Measurements from ENCODE around the gene PTPRN2.
"Not testable (repeated sequence)": the region's sequence is repeated elsewhere in the genome, so short reads cannot be mapped to it uniquely, and the experiment has no call there.

The PTPRN2 gene

GRCh38 chr7:158228131-158228530, 359.5 kb downstream of the PTPRN2 start:
- no peak for DNase-seq (ENCODE audit: low read depth)

- DNase-seq (ENCODE audit: low read depth): no peak
Measured at GRCh38 chr7:158227258-158227984, 360.2 kb downstream of the PTPRN2 start.

DNA sequence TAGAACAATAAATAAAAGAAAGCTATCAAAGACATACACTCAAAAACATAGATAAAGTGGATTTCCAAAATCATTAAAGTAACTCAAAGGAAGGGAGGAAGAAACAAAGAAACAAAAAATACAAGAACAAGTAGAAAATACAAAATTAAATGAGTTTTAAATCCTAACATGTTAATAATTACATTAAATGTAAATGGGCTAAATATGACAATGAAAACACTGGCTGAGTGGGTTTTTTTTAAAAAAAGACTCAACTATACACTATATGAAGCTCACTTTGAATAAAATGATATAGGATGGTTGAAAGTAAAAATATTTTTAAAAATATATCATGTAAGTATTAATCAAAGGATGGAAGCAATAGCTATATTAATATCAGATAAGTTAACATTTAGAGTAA, 371.4 kb downstream of the PTPRN2 start:
- DNase-seq (ENCODE audit: low read depth): no peak

DNA sequence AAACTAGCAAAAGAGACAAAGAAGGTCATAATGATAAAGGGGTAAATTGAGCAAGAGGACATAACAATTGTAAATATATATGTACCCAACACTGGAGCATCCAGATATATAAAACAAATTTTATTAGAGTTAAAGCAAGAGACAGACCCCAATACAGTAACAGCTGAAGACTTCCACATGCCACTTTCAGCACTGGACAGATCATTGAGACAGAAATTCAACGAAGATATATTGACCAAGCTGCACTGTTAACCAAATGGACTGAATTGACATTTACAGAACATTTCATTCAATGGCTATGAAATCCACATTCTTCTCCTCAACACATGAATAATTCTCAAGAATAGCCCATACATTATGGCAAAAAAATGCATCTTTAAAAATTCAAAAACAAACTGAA, 378.2 kb downstream of the PTPRN2 start:
- no peak for DNase-seq (ENCODE audit: low read depth)

DNA sequence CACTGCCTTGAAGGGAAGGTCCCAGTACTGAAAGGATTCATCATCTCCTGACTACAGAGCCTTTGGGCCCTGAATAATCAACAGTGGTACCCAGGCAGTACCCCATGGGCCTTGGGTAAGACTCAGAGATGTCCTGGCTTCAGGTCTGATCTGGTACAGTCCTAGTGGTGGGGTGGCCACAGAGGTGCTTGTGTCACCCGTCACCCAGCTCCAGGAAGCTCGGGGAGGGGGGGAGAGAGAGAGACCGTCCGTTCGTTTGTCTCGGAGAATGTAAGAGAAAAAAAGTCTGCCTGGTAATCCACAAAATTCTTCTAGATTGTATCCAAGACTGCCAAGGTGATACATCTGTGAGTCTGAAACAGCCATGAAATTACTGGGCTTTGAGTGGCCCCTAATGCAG, 381.3 kb downstream of the PTPRN2 start:
- DNase-seq (ENCODE audit: low read depth): no peak

DNA sequence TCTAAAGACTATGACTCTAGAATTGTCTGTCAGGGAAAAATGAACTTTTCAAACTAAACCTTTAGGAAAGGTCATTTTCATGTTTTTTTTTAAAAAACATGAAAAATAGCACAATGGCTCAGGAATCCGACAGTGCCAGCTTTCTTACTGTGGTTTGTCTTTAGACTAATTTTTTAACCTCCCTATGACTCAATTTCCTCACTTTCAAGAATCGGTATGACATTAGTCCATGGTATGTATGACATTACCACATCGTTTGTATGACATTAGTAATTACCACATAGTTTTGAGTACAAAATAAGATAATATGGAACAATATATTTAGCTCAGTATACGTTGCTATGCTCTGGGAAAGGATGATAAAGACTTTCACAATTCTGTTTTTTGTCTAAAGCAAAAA, 383.2 kb downstream of the PTPRN2 start:
- DNase-seq (ENCODE audit: low read depth): no peak

DNA sequence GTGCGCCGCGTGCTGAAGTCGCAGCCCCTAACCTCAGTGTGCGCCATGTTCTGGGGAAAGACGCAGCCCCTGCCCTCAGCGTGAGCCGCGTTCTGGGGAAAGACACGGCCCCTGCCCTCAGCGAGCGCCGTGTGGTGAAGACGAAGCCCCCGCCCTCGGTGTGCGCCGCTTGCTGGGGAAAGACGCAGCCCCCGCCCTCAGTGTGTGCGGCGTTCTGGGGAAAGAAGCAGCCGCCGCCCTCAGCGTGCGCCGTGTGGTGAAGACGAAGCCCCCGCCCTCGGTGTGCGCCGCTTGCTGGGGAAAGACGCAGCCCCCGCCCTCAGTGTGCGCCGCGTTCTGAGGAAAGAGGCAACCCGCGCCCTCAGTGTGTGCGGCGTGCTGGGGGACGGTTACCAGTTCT, 383.7 kb downstream of the PTPRN2 start:
- DNase-seq (ENCODE audit: low read depth): not testable (repeated sequence)

GRCh38 chr7:158194365-158194900, 393.2 kb downstream of the PTPRN2 start:
- no peak for DNase-seq (ENCODE audit: low read depth)

DNA sequence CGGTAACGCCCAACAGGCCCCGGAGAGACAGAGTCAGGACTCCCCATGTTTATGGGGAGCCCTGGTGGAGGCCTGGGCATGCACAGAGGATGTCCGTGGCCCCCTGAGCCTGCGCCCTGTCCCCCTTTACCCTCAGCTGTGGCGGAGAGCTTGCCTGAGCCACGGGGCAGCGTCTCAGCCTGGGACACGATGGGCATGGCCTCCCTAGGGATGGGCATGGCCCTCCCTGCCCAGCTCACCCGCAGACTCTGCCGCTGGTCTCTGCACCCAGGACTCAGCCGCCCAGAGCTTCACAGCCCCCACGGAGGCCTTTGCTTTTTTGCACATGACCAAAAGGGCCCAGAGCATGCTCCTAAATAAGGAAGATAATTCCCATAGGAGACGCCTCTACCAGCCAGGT, 394.2 kb downstream of the PTPRN2 start:
- DNase-seq (ENCODE audit: low read depth): no peak

DNA sequence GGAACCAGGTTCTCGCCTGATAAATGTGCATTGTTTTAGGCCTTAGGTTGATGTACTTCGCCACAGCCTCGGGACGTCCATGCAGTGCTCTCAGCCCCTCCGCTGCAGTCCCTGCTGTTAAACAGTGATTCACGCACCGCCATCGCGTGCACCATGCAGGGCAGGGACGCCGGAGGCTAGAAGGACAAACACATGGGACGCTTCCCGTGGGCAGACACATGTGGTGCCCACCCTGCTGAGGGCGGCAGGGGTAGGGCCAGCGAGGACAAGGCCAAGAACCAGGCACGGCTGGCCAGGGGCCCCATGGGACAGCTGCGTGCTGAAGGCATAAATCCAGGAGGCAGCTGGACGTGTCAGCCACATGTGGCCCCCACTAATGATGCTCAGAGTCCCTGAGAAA, 394.7 kb downstream of the PTPRN2 start:
- DNase-seq (ENCODE audit: low read depth): no peak

DNA sequence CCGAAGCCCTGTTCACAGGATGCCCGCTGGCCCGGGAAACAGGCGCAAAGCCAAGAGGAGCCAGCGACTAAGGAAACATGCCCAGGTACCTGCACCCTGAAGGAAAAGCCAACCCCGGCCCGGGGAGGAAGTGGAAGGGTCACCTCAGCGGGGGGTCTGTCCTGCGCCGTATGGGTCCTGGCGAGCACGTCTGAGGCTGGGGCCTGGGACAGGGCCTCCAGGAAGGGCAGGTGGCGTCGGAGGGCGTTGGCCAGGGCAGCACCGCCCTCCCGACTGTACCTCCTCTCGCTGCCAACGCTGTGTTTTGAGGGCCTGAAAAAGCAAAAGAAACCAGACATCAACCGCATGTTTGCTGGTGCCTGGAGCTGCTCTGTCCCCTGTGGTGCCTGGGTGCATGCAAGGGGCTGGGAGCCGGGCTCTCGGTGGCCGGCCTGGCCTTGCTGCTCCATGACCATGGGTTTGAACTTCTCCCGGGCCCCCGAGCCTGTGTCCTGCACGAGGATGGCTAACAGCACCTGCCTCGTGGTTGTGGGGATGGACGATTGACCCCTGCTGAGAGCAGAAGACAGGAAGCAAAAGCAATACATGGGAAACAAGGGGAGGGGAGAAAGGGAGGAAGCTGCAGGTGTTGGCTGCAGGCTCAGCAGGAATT, 395.3 kb downstream of the PTPRN2 start:
- DNase-seq (ENCODE audit: low read depth): no peak

DNA sequence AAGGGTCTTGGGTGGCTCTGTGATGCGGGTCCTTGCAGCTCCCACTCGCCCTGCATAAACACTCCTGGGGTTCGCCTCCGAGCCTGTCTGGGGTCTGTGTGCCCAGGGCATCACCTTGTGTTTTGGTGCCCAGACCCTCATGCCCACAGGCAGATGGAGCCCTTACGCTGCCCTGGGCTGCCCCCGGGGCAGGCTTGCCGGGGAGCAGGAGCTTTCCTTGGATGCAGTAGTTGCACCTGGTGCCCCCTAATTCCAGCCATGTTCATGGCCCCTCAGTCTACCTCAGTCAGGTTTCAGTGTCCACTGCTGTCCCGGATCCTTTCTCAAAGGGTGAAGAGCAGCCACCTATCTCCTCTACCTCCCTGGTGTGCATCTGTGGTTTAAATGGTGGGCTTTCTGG, 396.0 kb downstream of the PTPRN2 start:
- no peak for DNase-seq (ENCODE audit: low read depth)

DNA sequence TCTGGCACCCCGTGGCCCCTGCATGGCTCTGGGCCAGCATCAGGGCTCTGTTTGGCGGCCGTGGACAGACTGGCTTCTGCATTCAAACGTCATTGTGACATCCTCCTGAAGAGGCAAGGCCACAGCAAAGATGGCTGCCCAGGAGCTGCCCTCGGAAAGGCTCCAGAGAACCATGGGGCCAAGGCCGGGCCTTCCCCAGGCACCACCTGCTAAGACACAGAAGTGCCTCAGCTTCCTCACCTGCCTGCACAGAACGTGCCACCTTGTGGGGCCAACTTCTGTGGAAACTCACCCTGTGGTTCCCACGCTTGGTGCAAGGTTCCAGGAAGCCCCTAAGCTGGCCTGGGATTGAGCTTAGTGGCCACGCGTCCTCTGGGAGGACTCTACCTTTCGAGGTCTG, 396.9 kb downstream of the PTPRN2 start:
- DNase-seq (ENCODE audit: low read depth): no peak

- no peak for DNase-seq (ENCODE audit: low read depth)
Measured at GRCh38 chr7:158188676-158189075, 398.9 kb downstream of the PTPRN2 start.

- DNase-seq (ENCODE audit: low read depth): no peak
Measured at GRCh38 chr7:158187694-158187994, 400.0 kb downstream of the PTPRN2 start.

DNA sequence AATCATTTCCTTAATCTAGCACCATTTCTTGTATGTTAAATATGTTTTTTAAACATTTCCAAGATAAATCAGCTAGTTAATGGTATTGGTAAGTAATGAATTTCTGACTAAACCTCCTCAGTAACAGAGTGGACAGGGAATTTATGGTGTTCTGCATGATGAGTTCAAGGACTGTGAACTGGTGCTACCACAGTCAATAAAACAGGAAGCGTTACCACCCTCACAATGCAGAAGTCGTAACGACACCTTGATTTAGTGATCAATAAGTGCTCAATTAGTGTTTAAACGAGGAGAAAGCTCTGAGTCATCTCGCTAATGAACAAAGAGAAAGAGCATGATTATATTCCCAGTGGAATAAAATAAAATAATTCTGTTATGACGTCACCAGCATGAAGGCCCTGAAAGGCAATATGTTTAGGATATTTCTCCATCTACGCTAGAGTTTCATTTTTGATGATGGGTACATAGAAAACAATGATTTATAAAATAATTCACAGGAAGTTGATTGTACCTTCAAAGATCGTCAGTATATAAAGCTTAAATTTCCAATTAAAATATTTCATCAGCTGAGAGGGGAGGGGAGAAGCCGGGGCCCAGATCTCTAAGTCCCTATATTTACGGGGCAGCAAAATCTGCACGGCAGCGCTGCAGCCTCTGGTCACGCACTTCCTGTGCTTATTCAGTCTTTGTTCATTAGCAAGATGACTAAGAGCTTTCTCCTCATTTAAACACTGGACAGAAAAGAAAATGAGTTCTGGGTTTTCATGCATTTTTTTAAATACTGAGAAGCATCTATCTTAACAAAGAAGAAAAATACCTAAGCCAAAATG, 400.5 kb downstream of the PTPRN2 start:
- no peak for DNase-seq (ENCODE audit: low read depth)

- no peak for DNase-seq (ENCODE audit: low read depth)
Measured at GRCh38 chr7:158186406-158186805, 401.2 kb downstream of the PTPRN2 start.

GRCh38 chr7:158185653-158186052, 402.0 kb downstream of the PTPRN2 start:
- no peak for DNase-seq (ENCODE audit: low read depth)

DNA sequence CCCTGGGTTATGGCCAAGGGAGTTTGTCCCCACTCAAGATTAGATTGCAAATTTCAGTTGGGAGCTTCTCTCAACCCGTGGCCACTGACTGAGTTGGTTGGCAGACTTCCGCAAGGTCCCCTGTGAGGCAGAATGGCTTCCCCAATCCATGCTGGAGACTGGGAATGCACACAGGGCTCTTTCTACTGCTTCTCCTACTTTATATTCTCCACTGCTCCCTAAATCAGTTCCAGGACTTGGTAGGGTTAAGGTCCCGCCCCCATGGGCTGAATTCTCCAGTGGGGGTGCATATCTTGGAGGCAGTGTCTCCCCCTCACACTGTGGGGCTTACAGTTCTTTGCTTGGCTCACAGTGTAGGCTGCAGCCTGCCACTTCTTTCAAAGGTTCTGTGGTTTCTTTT, 404.2 kb downstream of the PTPRN2 start:
- no peak for DNase-seq (ENCODE audit: low read depth)

- no peak for DNase-seq (ENCODE audit: low read depth)
Measured at GRCh38 chr7:158176561-158177173, 411.0 kb downstream of the PTPRN2 start.

- no peak for DNase-seq (ENCODE audit: low read depth)
Measured at GRCh38 chr7:158175779-158176178, 411.8 kb downstream of the PTPRN2 start.

DNA sequence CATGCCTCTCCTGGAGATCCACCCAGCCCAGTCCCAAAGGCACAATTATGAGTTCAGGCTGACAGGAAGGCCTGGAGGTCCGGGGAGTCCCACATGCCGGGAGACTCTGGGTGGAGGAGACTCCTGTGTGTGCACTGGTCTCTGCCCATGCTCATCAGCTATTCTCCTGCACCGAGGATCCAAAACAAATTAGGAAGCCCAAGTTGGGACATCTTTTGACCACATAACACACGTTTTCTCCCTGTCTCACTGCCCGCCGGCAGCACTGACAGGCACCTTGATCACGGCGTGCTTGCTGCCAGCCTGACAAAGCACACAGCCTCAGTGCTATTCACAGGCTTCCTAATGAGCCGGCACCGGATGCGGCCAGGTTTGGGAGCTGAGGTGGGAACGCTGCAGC, 412.7 kb downstream of the PTPRN2 start:
- DNase-seq (ENCODE audit: low read depth): no peak

DNA sequence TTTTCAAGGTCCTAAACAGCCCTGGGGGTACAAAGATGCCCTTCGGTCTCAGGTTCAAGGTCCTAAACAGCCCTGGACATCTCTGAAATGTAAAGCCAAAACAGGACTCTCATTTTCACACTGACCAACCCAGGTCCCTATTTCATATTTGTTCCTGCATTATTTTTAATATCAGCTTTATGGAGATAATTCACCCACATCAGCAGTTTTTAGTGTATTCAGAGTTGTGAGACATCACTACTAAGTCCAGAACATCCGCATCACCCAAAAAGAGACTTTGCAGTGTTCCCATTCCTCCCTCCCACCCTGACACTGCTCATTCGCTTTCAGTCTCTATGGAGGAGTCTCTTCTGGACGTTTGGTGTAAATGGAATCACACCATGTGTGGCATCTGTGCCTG, 420.2 kb downstream of the PTPRN2 start:
- no peak for DNase-seq (ENCODE audit: low read depth)
